GM21526 (cell line): ENCODE data around the gene PLCD3.
A peak's percentile ranks its signal among the peaks of the same experiment; 100 is the strongest.
"Not testable (repeated sequence)": the region's sequence is repeated elsewhere in the genome, so short reads cannot be mapped to it uniquely, and the experiment has no call there.

ENCODE experiments used
- ATAC-seq: cut with Tn5 transposase; IDR thresholded peaks from one replicate; pipeline ENCODE4 v1.9.1; 2021; ENCODE audit warnings: moderate library complexity; ENCODE audit not compliant: unreplicated experiment, low FRiP score

Gene PLCD3

DNA sequence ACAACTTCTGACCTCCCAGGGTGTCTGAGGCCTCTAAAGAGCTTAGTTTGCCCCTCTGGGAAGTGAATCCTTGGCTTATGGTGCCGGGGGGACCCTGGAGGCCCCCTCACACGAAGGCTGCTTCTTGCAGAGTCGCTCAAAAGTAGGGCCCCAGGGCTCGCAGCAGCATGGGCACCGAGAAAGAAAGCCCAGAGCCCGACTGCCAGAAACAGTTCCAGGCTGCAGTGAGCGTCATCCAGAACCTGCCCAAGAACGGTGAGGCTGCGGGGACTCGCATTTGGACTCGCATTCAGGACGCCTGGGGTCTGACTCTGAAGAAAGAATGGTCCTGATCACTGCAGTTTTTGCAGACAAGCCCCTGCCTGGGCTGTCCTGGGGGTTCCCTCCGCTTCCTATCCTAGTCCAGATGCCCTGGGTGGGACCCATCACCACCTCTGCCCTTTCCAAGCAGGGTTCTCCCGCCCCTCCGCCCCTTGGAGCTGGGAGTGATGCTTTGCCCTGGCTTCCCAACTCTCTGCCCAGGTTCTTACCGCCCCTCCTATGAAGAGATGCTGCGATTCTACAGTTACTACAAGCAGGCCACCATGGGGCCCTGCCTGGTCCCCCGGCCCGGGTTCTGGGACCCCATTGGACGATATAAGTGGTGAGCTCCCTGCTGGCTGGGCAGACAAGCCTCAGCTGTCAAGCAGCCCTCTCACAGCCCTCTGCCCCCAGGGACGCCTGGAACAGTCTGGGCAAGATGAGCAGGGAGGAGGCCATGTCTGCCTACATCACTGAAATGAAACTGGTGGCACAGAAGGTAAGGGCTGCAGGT, 3.9 kb upstream of the PLCD3 start:
- no peak for ATAC-seq

DNA sequence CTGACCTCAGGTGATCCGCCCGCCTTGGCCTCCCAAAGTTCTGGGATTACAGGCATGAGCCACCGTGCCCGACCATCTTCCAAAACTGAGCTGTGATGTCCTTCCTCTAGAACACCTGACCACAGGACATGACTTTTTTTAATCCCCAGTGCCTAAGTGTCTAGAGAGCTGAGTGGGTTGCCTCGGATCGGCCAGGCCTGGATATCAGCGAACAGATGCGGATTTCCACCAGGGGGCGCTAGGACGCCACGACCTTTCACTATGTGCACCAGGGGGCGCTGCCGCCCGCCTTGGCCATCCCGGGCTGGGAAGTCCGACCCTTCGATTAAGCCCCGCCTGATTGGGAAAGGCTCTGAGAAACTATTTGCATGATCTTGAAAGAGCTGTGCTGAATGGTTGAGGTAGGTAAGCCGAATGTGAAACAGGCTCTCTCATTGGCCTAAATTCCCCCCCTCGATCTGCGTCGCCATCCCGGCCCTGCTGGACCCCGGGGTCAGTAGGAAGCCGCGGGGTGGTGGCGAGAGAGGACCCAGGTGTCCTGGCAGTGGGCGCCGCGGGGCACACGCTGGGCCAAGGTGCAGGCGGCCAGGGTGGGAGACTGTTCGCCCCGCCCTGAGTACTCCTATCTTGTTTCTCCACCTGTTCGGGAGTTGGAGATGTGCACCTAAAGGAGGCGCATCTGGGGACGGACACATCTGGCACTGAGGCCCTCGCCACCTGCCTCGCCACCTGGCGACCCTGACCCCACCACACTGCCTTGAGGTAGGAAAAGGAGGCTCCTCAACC, 3.1 kb upstream of the PLCD3 start, which contains the start of gene ACBD4:
TSS of gene ACBD4 (plus strand) at position 496 of the 786 bp plus-strand sequence. CDS start 458 bp downstream, outside the sequence.
- ATAC-seq, result peak; percentile 58

DNA sequence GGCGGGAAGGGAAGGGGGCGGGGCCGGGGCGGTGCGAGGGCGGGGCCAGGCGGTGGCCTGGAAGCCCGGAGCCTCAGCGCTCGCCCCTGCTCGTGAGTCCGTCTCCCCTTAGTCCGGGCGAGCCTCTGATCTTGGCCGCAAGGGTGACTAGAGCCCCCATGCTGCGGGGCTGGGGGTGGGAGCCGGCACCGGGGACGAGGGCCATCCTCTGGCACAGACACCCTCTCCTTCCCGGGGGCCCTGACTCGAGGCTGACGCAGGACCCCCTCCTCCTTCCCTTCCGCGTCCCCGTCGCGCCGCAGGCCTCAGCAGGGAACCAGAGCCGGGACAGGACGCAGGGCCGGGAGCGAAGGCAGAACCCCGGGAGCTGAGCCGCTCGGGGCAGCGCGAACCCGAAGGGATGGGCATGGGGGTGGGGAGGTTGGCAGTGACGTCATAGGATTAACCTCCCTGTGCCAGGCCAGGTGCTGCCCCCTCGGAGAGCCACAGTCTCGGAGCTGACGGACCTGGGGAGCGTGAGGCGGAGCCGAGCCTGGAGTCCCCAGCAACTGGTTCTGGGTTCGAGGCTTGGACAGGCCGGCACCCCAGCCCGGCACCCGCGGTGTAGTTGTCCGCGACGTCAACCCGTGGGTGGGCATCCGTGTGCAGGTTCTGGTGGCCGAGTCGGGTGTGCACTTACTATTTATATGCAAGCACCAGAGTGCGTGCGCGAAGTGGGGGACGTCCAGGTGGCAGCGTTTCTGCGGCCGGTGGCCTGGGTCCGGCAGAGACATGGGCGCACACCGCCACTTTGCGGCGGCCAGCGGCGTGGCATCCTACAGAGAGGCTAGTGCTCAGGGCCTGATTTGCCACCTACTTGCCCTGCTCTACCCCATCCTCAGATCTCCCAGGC, 503 bp upstream of the PLCD3 start:
- no peak for ATAC-seq

DNA sequence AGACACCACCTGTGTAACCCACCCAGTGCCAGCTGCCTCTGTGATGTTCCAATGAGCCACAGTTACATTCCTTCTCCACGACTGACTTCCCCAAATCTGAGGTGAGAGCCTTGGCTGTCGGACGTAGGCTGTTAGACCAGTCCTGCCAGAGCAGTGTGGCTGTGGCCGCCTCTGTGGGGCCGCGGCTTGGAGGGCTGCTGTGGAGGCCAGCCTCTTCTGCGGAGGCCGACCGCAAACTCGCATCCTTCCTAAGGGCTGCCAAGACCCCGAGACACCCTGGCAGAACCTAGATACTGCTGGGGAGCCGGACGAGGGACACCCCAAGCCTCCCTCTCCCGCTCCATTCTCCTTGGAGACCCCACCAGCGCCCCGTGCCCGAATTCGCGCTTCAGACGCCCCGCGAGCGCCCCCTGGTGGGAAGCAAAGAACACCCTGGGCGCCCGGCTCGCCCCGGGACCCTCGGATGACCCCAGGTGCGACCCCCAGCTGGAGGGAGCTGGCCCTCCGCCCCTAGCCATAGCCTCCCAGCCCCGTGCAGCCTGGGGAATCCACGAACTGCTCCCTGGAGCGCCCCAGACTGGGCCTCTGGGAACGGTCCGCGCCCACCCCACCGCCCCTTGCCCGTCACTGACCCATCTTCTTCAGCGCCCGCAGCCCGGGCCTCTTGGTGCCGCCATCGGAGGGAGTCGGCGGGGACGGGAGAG, 547 bp downstream of the PLCD3 start:
- no peak for ATAC-seq

DNA sequence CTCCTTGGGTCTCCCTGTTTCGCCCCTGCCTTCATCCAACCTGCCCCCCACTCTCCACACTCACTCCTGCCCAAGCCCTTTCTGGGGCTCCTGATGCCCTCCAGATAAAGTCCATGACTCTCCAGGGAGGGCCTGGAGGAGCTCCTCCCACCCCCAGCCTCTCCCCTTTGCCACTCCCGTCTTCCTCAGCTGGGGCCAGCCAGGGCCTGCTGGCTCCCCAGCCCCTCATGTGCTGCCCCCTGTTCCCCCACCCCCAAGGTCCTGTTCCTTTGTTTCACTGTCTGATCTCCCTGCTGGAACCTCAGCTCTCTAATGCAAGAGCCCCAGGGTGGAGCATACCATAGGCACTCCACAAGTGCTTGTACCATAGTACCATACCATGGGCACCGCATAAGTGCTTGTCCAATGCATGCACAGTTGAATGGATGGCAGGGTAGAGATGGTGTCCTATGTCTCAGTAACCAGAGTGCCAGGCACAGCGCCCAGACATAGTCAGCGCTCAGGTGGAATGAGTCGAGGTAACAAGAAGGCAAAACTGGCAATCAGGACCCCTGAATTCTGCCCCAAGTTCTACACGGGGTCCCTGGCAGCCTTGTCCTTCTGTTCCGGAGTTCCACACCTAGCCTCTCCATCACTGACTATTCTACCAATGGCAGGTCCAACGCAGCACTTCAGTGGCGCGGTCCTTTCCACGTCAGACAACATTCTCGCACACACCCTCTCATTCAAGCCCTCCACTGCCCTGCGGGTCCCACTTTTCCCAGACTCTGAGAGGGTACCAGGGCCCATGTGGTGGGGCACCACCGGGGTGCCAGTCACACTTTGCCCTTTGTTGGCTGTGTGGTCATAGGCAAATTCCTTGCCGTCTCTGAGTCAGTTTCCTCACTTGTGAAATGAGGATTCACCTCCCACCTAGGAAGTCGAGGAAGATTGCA, 1.4 kb downstream of the PLCD3 start:
- no peak for ATAC-seq

DNA sequence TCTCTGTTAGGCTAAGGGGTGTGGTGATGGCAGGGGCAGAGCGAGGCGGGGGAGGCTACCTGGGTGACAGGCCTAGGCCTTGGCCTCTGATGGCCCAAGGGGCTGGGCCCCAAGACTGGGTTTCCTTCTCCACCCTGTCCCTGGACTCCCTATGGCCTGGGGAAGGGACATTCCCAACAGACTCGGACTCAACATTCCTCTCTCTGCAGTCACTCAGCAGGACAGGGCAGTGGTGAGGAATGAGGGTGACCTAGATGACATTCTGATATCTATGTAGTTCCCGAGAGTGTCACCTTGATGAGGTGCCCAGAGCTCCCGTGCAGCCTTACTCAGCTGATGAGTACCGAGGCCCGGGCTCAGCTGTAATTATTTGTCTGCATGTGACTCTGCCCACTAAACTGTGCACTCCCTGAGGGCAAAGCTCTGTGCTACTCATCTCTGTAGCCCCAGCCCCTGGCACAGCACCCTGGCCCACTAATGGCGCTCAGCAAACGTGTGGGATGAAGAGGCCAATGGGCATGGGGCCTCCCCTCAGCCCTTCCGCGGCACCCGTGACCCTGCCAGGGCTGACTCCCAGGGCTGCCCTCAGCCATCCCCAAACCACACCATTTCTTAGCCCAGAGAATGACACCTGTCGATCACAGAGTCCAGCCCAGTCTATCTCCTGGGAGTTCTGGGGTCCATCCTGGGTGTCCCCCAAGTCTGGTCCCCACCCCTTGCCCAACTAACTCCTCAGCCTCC, 2.2 kb downstream of the PLCD3 start:
- no peak for ATAC-seq

DNA sequence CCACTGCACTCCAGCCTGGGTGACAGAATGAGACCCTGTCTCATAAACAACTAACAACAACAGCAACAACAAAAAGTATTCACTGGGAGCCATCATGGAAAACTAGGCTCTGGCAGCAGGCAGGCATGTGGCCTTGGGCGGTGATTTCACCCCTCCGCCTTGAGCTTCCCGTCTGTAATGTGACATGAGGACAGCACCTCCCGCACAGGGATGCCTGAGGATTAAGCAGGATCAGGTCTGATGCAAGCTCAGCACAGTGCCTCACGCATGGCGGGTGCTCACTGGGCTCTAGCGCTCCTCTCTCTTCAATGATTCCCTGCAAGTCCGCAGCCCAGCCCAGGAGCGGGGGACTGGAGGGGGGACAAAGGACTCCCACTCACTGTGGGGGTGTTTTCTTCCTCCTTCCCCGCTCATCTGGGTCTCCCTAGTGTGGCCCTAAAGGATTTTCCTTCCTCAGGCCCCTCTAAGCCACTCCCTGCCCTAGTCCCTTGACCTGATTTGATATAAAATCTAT, 2.8 kb downstream of the PLCD3 start:
- no peak for ATAC-seq

DNA sequence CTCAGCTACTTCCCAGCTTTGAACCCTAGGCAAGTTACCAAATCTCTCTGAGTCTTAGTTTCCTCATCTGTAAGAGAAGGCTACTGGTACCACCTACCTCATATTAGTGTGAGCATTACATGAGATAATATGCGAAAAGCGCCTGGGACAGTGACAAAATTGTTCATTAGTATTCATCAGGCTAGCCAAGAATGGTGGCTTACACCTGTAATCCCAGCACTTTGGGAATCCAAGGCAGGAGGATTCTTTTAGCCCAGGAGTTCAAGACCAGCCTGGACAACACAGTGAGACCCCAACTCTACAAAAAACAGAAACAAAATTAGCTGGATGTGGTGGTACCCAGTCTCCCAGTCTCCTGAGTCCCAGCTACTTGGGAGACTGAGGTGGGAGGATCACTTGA, 3.3 kb downstream of the PLCD3 start:
- ATAC-seq, result no peak

DNA sequence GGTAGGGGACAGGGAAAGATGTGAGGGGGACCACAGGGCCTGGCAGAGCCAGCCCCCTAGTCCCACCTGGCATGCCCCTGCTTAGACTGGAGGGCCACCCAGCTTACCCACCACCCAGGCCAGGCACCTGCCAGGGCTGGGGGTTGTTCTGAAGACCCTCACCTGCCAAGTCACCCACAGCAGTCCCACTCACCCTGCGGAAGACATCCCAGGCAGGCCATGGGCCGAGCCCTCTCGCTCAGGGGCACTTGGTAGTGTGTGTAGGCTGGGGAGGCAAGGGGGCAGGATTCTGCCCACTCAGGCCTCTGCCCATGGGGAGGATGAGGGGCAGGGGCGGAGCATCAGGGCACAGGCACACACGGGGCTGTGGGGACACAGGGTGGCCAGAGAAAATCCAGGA, 4.0 kb downstream of the PLCD3 start:
- ATAC-seq, result no peak

DNA sequence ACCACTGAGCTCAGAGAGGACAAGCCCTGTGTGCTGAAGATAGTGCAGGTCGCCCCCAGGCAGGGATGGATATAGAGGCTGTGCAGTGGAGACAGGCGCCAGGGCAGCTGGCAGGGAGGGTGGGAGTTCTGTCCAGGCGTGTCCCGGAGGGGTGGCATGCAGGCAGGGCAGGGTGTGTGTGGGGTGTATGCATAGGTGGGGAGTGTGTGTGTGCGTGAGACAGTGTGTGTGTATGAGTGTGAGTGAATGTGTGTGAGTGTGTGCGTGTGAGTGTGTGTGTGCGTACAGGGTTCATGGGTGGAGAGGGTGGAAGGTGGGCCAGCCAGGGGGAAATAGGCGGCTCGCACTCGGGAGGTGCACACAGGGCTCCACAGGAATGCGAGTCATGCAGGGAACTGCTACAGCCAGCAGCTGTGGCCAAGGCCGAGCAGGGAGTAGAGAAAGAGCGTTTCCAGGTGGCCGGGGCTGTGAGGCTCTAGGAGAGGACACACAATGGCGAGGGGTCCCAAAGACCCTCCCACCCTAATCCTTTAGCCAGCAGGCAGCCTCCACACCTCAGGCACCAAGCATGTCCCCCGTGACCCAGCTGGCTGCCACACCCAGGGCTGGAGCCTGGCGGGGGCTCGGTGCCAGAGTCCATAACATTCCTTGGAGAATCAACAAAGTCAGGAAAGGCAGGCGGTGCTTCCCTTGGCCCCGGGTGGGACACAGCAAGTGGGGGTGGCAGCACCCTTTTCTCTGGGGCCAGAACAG, 4.6 kb downstream of the PLCD3 start:
- ATAC-seq, result no peak

DNA sequence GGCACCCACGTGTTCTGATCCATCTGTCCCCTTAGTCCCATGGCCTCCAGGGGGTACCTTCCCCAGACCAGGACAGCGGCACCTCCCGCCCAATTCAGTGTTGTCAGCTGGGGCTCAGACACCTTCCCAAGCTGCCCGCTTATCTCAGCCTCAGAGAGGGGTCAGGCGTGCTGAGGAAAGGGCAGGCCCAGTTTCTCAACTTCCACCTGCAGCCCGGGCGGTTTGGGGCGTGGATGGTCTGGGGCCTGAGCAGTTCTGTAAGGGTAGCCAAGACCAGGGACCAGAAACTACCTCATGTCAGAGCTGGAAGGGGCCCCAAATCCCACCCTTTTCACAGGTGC, 5.1 kb downstream of the PLCD3 start:
- ATAC-seq, result no peak

DNA sequence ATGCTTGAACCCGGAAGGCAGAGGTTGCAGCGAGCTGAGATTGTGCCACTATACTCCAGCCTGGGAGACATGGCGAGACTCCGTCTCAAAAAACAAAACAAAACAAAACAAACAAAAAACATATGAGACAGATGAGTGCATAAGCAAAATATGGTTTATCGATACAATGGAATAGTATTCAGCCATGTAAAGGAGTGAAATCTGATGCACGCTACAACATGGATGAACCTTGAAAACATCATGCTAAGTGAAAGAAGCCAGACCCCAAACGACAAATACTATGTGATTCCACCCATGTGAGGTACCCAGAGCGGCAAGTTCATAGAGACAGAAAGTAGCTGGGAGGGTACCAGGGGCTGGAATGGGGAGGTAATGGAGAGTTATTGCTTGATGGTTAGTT, 6.8 kb downstream of the PLCD3 start:
- ATAC-seq, result no peak

DNA sequence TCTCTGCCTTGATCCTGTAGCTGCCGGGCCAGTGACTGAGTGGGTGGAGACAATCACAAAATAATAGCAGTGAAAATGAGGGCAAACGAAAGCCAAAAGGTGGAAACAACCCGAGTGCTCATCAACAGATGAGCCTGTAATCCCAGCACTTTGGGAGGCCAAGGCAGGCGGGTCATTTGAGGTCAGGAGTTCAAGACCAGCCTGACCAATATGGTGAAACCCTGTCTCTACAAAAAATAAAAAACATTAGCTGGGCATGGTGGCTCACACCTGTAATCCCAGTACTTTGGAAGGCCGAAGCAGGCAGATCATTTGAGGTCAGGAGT, 7.6 kb downstream of the PLCD3 start:
- ATAC-seq, result not testable (repeated sequence)

DNA sequence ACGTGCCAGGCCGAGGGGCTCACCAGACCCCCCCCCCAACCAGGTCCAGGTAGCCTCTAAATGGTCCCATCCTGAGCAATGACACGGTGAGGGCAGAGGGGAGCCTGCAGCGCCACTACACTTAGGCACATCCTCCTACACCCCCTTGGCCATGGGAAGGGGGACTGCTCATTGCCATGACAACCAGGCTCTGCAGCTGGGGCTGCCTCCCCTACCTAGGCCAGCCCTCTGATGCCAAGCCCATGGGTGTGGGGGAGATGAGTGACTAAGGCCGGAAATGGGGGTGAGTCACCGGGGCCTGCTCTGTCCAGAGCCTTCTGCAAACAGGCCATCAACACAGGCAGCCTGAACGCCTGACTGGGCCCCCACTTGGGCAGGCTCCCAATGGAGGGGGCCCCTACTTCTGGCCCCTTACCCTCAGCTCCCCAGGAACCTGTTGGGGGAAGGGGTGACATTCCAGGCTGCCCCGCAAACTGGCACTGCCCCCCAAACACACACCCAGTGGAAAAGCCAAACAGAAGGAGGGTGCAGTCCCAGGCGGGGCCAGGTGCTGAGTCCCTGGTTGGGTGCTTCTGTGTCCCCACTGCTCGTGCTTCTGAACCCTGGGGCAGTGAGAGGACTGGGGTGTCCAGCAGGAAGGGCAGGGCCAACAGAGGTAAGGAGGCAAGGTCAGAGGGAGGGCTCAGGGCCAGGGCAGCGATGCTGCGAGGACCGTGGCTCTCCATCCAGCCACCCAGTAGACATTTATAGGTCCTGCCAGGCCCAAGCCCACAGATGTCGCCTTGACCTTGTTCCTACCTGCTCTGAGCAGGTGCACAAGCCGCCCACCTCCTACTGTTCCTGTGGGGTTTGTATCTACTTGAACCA, 8.2 kb downstream of the PLCD3 start:
- no peak for ATAC-seq

DNA sequence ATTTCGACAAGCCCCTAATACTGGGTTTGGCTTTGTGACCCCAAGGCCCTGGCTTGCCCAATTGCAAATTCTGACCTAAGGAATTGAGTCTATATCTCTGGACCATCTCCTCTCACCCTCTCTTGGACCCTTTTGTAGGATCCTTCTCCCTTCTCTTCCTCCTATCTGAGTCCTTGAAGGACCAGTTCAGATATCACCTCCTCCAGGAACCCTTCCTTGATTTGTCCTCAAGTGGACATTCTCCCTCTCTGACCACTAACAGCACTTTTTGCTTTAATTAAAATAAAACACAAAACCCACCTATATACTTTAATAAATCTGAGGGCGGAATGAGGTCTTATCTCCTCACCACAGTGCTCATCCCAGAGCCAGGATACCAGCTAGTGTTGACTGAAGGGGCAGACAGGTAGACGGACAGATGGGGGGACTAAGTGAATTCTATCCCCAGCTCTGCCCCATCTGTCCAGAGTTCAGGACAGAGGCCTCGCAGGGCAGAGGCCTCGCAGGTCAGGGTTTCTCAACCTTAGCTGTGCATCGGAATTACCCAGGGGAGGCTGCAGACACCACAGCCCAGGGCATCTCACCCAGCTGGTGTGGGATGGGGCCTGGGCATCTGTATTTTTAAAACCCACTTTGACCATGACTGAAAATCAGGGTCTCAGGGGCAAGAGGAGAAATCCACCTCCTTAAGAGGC, 9.1 kb downstream of the PLCD3 start:
- no peak for ATAC-seq

DNA sequence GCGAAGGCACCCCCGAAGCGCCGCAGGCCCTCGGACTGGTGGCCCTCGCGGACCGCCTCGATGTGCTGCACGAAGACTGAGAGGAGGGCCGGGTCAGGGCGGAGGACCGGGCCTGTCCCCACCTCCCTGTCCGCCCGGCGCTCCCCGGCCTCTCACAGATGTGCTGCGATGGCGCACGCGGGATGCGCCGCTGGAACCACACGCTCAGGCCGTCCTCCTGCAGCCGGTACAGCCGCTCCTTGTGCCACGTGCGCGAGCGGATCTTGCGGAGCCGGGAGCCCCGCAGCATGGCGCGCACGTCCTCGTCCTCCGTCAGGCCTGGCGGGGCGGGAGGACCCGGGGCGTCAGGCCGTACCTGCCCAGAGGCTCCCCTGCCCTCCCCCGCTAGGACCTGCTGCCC, 11.3 kb downstream of the PLCD3 start:
- ATAC-seq, result no peak
